Muscle layer of colon (tissue), 2 donors: Measurements from ENCODE around the gene CRYBB1.

ENCODE experiments used
- H3K27ac ChIP-seq: one replicate; pipeline ENCODE4 v1.7.0; 2013; ENCODE audit warnings: low read depth, mild to moderate bottlenecking, low read length, moderate library complexity
- H3K27me3 ChIP-seq, 2 donors: one replicate each; pipeline ENCODE4 v1.7.0; 2013; ENCODE audit warnings: low read length in 2 of 2, mild to moderate bottlenecking in 2 of 2; ENCODE audit not compliant: insufficient read depth in 2 of 2, control insufficient read depth in 1 of 2
- H3K36me3 ChIP-seq: one replicate; pipeline ENCODE4 v1.7.0; 2013; ENCODE audit warnings: mild to moderate bottlenecking, low read length; ENCODE audit not compliant: insufficient read depth
- H3K4me1 ChIP-seq: one replicate; pipeline ENCODE4 v1.7.0; 2013; ENCODE audit warnings: mild to moderate bottlenecking, low read length; ENCODE audit not compliant: insufficient read depth
- H3K4me3 ChIP-seq, 2 donors: one replicate each; pipeline ENCODE4 v1.7.0; 2013; ENCODE audit warnings: low read length in 2 of 2, low read depth in 1 of 2, mild to moderate bottlenecking in 1 of 2, moderate library complexity in 1 of 2
- H3K9ac ChIP-seq: one replicate; pipeline ENCODE4 v1.7.0; 2013; ENCODE audit warnings: low read length
- H3K9me3 ChIP-seq: one replicate; pipeline ENCODE4 v1.7.0; 2013; ENCODE audit warnings: mild to moderate bottlenecking, low read length
- donor health status: abdominal sarcoma.
- donor health status: Adenocarcinoma of cecum.

The CRYBB1 gene

DNA sequence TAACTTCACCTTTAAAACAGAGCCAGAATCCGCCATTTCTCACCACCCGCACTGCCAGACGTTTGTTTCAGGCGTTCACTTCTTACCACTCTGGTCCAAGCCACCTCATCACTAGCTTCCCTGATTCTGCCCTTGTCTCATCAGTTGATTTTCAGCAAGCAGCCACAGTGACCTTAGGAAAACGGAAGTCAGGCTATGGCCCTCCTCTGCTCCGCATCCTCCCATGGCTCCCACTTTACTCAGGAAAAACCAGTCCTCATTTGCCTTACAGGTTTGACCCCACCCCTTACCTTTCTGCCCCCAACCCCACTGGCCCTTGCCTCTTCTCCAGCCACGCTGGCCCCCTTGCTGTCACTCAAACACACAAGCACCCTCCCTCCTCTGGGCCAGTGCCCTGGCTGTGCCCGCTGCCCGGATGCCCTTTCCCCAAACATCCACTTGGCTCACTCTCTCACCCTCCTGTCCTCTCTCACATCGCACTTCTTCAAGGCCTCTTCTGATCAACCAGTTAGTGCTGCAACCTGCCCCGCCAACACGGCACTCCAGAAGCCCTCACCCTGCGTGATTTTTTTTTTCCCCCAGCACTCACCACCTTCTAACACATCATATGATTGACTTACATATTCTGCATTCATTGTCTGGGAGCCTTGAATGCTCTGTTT, 46.8 kb downstream of the CRYBB1 start:
- Histone ChIP-seq H3K9ac (no peak overlapping the region), H3K4me1 (no peaks in the 10 kb centered on the region), H3K27me3 (no peaks in the 10 kb centered on the region)

DNA sequence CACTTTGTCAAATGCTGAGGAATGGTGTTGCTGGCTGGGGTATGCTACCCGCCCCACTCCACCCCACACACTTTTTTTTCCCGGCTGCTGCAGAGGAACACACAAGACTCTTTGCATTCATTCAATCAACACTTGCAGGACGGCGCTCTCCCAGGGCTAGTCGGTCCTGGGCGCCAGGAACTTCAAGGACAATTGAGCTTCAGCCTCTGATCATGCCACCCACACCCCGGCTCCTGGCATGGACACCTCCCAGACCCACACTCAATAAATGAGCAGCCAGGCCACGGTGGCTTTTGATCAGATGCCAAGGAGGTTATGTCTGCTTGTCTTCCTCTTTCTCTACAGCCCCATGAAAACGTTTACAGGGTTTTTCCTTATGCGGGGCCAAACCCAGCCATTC, 47.7 kb downstream of the CRYBB1 start:
- Histone ChIP-seq H3K27me3 (no peaks in the 10 kb centered on the region), H3K4me1 (no peaks in the 10 kb centered on the region), H3K36me3 (no peaks in the 10 kb centered on the region), H3K9ac (no peak overlapping the region), H3K9me3 (no peaks in the 10 kb centered on the region), H3K4me3 (no peak overlapping the region), H3K27ac (no peak overlapping the region)

More for the DNA sequence above, 46.8 kb downstream of the CRYBB1 start:
- Histone ChIP-seq H3K4me3 (no peak overlapping the region), H3K9me3 (no peaks in the 10 kb centered on the region), H3K27ac (no peak overlapping the region), H3K36me3 (no peaks in the 10 kb centered on the region)

GRCh38 chr22:26568207-26568706, 49.6 kb downstream of the CRYBB1 start:
- H3K36me3 ChIP-seq, result no peaks in the 10 kb centered on the region
- no peaks in the 10 kb centered on the region for H3K27me3 ChIP-seq
- H3K9me3 ChIP-seq, result no peaks in the 10 kb centered on the region
- H3K9ac ChIP-seq, result no peak overlapping the region
- H3K4me1 ChIP-seq, result no peaks in the 10 kb centered on the region
- H3K27ac ChIP-seq, result no peak overlapping the region
- H3K4me3 ChIP-seq, result no peak overlapping the region

- H3K27me3 ChIP-seq, result no peaks in the 10 kb centered on the region
- no peaks in the 10 kb centered on the region for H3K36me3 ChIP-seq
- H3K9me3 ChIP-seq, result no peaks in the 10 kb centered on the region
- H3K4me3 ChIP-seq, result no peak overlapping the region
- H3K27ac ChIP-seq, result no peak overlapping the region
- no peaks in the 10 kb centered on the region for H3K4me1 ChIP-seq
- no peak overlapping the region for H3K9ac ChIP-seq
These were observed 50.2 kb downstream of the CRYBB1 start for GRCh38 chr22:26567610-26568009.

DNA sequence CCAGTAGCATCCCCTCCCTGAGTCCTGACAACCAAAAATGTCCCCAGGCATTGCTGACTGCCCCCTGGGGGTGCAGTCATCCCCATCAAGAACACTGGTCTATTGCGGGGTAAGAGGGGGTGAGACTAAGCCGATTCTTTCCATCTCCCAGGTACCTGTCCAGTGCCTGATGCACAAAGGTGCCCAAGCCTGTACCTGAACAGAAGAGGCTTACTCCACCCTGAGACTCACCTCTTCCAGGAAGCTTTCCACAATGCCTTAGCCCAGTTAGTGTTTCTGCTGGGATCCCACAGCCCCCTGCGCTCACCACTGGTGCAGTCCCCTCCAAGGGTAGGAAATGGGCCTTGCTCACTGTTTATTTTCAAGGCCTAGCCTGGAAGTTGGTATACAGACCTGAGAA, 50.8 kb downstream of the CRYBB1 start:
- Histone ChIP-seq H3K9me3 (no peaks in the 10 kb centered on the region), H3K9ac (no peak overlapping the region), H3K36me3 (no peaks in the 10 kb centered on the region), H3K27me3 (no peaks in the 10 kb centered on the region), H3K4me3 (no peak overlapping the region), H3K4me1 (no peaks in the 10 kb centered on the region), H3K27ac (no peak overlapping the region)

GRCh38 chr22:26565889-26566288, 51.9 kb downstream of the CRYBB1 start:
- H3K9ac ChIP-seq, result no peak overlapping the region
- H3K36me3 ChIP-seq, result no peaks in the 10 kb centered on the region
- H3K27ac ChIP-seq, result no peak overlapping the region
- no peak overlapping the region for H3K4me3 ChIP-seq
- H3K4me1 ChIP-seq, result no peaks in the 10 kb centered on the region
- H3K27me3 ChIP-seq, result no peaks in the 10 kb centered on the region
- no peaks in the 10 kb centered on the region for H3K9me3 ChIP-seq

- Histone ChIP-seq H3K4me3 (no peak overlapping the region), H3K4me1 (no peaks in the 10 kb centered on the region), H3K9ac (no peak overlapping the region), H3K27me3 (no peaks in the 10 kb centered on the region), H3K27ac (no peak overlapping the region), H3K36me3 (no peaks in the 10 kb centered on the region), H3K9me3 (no peaks in the 10 kb centered on the region)
These were observed 52.6 kb downstream of the CRYBB1 start for GRCh38 chr22:26565181-26565580.

GRCh38 chr22:26564672-26565071, 53.2 kb downstream of the CRYBB1 start:
- H3K9me3 ChIP-seq, result no peaks in the 10 kb centered on the region
- no peaks in the 10 kb centered on the region for H3K36me3 ChIP-seq
- H3K27me3 ChIP-seq, result no peaks in the 10 kb centered on the region
- H3K4me3 ChIP-seq, result no peak overlapping the region
- no peaks in the 10 kb centered on the region for H3K4me1 ChIP-seq
- H3K9ac ChIP-seq, result no peak overlapping the region
- H3K27ac ChIP-seq, result no peak overlapping the region

DNA sequence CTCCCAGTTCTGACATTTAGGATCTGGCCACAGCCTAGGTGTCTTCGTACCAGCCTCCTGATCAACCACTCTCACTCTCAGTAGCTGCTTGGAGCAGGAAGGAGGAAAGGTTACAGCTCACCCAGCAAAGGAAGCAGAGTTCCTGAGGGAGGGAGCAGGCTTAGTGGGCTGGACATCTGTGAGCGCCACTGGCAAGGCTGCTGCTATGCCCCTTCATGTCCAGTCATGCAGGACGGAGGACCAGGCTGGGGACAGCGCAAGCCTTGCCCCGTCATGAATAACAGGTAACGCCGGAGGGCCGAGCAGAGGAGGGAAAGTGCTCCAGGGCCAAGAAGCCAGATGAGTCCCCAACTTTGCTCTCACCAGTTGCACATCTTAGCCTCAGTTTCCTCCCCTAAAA, 53.6 kb downstream of the CRYBB1 start:
- H3K9me3 ChIP-seq, result no peaks in the 10 kb centered on the region
- no peak overlapping the region for H3K27ac ChIP-seq
- no peaks in the 10 kb centered on the region for H3K4me1 ChIP-seq
- H3K36me3 ChIP-seq, result no peaks in the 10 kb centered on the region
- no peak overlapping the region for H3K4me3 ChIP-seq
- H3K27me3 ChIP-seq, result no peaks in the 10 kb centered on the region
- H3K9ac ChIP-seq, result no peak overlapping the region

- Histone ChIP-seq H3K9ac (no peak overlapping the region), H3K4me3 (no peak overlapping the region), H3K36me3 (no peaks in the 10 kb centered on the region), H3K9me3 (no peaks in the 10 kb centered on the region), H3K27me3 (no peaks in the 10 kb centered on the region), H3K4me1 (no peaks in the 10 kb centered on the region), H3K27ac (no peak overlapping the region)
These were observed 54.8 kb downstream of the CRYBB1 start for GRCh38 chr22:26563022-26563421.

- H3K4me3 ChIP-seq, result no peak overlapping the region
- H3K27ac ChIP-seq, result no peak overlapping the region
- H3K4me1 ChIP-seq, result no peaks in the 10 kb centered on the region
These were observed 55.9 kb downstream of the CRYBB1 start for GRCh38 chr22:26561756-26562417.

More at GRCh38 chr22:26561756-26562417, 55.9 kb downstream of the CRYBB1 start:
- no peak overlapping the region for H3K9ac ChIP-seq
- H3K27me3 ChIP-seq, result no peaks in the 10 kb centered on the region
- no peaks in the 10 kb centered on the region for H3K36me3 ChIP-seq
- H3K9me3 ChIP-seq, result no peaks in the 10 kb centered on the region
